Measurements from ENCODE around the gene DENND1A. TPM values are rescaled to one million over a fixed set of nuclear protein-coding genes. Genes with fewer than 3 reads are reported as not detected.

DENND1A gene
- total RNA-seq, 2 experiments from 2014 or later: 12.2 to 14.5 TPM

GRCh38 chr9:123883634-123884033 lies 46.3 kb downstream of the DENND1A start:
- Mint-ChIP-seq H3K27me3 (no peaks in the 10 kb centered on the region), H3K4me1 (peaks cover 14% of the 10 kb centered on the region), H3K4me3 (no peak overlapping the region), H3K9me3 (ENCODE audit: low read depth) (no peaks in the 10 kb centered on the region), H3K36me3 (peaks cover 2% of the 10 kb centered on the region), H3K27ac (no peak overlapping the region)
- DNase-seq (no peak), ATAC-seq (no peak)
- CTCF ChIA-PET: no interaction called here

- Mint-ChIP-seq H3K27me3 (no peaks in the 10 kb centered on the region), H3K9me3 (ENCODE audit: low read depth) (no peaks in the 10 kb centered on the region), H3K4me1 (peaks cover 14% of the 10 kb centered on the region), H3K36me3 (no peaks in the 10 kb centered on the region), H3K27ac (no peak overlapping the region), H3K4me3 (no peak overlapping the region)
- DNase-seq: no peak
- CTCF ChIA-PET: no interaction called here
- no peak for ATAC-seq
These were observed 48.3 kb downstream of the DENND1A start for GRCh38 chr9:123881604-123882003.

GRCh38 chr9:123880420-123880819 lies 49.5 kb downstream of the DENND1A start:
- CTCF ChIA-PET: no interaction called here
- ATAC-seq (no peak), DNase-seq (no peak)
- H3K4me1 Mint-ChIP-seq: peaks cover 14% of the 10 kb centered on the region
- H3K27ac Mint-ChIP-seq: no peak overlapping the region
- no peak overlapping the region for H3K4me3 Mint-ChIP-seq
- peaks cover 2% of the 10 kb centered on the region for H3K9me3 Mint-ChIP-seq (ENCODE audit: low read depth)
- no peaks in the 10 kb centered on the region for H3K27me3 Mint-ChIP-seq
- peaks cover 5% of the 10 kb centered on the region for H3K36me3 Mint-ChIP-seq

GRCh38 chr9:123876750-123877149 lies 53.2 kb downstream of the DENND1A start:
- Mint-ChIP-seq H3K27ac (no peak overlapping the region), H3K9me3 (ENCODE audit: low read depth) (peaks cover 2% of the 10 kb centered on the region)
- CTCF ChIA-PET: no interaction called here

GRCh38 chr9:123872710-123873109 lies 57.2 kb downstream of the DENND1A start:
- H3K36me3 Mint-ChIP-seq: peaks cover 10% of the 10 kb centered on the region
- H3K4me3 Mint-ChIP-seq: no peak overlapping the region
- H3K27me3 Mint-ChIP-seq: no peaks in the 10 kb centered on the region
- no peak for DNase-seq
- no peak overlapping the region for H3K27ac Mint-ChIP-seq
- no peak for ATAC-seq
- H3K4me1 Mint-ChIP-seq: peaks cover 18% of the 10 kb centered on the region
- CTCF ChIA-PET: no interaction called here
- H3K9me3 Mint-ChIP-seq (ENCODE audit: low read depth): peaks cover 2% of the 10 kb centered on the region

More at GRCh38 chr9:123876750-123877149, 53.2 kb downstream of the DENND1A start:
- H3K27me3 Mint-ChIP-seq: no peaks in the 10 kb centered on the region
- H3K4me1 Mint-ChIP-seq: peaks cover 5% of the 10 kb centered on the region
- DNase-seq (no peak), ATAC-seq (no peak)
- H3K36me3 Mint-ChIP-seq: peaks cover 8% of the 10 kb centered on the region
- H3K4me3 Mint-ChIP-seq: no peak overlapping the region

- DNase-seq (no peak), ATAC-seq (no peak)
- H3K27me3 Mint-ChIP-seq: no peaks in the 10 kb centered on the region
- H3K27ac Mint-ChIP-seq: no peak overlapping the region
- no peak overlapping the region for H3K4me3 Mint-ChIP-seq
- CTCF ChIA-PET: interaction anchor here (1.1 kb wide), 1 partner anchor 19 kb away, joined by 3 read pairs; no protein-coding TSS in a partner anchor
- peaks cover 27% of the 10 kb centered on the region for H3K4me1 Mint-ChIP-seq
- peaks cover 14% of the 10 kb centered on the region for H3K36me3 Mint-ChIP-seq
- peaks cover 2% of the 10 kb centered on the region for H3K9me3 Mint-ChIP-seq (ENCODE audit: low read depth)
These were observed 58.1 kb downstream of the DENND1A start for GRCh38 chr9:123871781-123872180.

GRCh38 chr9:123868002-123868401 lies 61.9 kb downstream of the DENND1A start:
- peak overlapping the region; percentile 20 for H3K27ac Mint-ChIP-seq
- ATAC-seq: no peak

GRCh38 chr9:123867034-123867433 lies 62.9 kb downstream of the DENND1A start:
- peaks cover 7% of the 10 kb centered on the region for H3K36me3 Mint-ChIP-seq
- DNase-seq: no peak
- no peaks in the 10 kb centered on the region for H3K9me3 Mint-ChIP-seq (ENCODE audit: low read depth)
- H3K27ac Mint-ChIP-seq: peak overlapping the region; percentile 68
- no peak for ATAC-seq
- CTCF ChIA-PET: no interaction called here
- no peaks in the 10 kb centered on the region for H3K27me3 Mint-ChIP-seq
- H3K4me3 Mint-ChIP-seq: no peak overlapping the region
- H3K4me1 Mint-ChIP-seq: peaks cover 38% of the 10 kb centered on the region

More at GRCh38 chr9:123868002-123868401, 61.9 kb downstream of the DENND1A start:
- Mint-ChIP-seq H3K9me3 (ENCODE audit: low read depth) (no peaks in the 10 kb centered on the region), H3K4me1 (peaks cover 38% of the 10 kb centered on the region), H3K36me3 (peaks cover 7% of the 10 kb centered on the region), H3K4me3 (peak overlapping the region; percentile 40), H3K27me3 (no peaks in the 10 kb centered on the region)
- CTCF ChIA-PET: no interaction called here
- DNase-seq: no peak

- Mint-ChIP-seq H3K27me3 (no peaks in the 10 kb centered on the region), H3K4me1 (peaks cover 38% of the 10 kb centered on the region), H3K36me3 (peaks cover 7% of the 10 kb centered on the region), H3K4me3 (no peak overlapping the region), H3K27ac (peak overlapping the region; percentile 43), H3K9me3 (ENCODE audit: low read depth) (no peaks in the 10 kb centered on the region)
- ATAC-seq (peak; percentile 53), DNase-seq (no peak)
- CTCF ChIA-PET: no interaction called here
These were observed 63.4 kb downstream of the DENND1A start for GRCh38 chr9:123866497-123866896.

- Mint-ChIP-seq H3K9me3 (ENCODE audit: low read depth) (no peaks in the 10 kb centered on the region), H3K4me1 (peaks cover 32% of the 10 kb centered on the region), H3K27me3 (no peaks in the 10 kb centered on the region), H3K4me3 (no peak overlapping the region), H3K36me3 (peaks cover 7% of the 10 kb centered on the region), H3K27ac (no peak overlapping the region)
- ATAC-seq (no peak), DNase-seq (no peak)
- CTCF ChIA-PET: no interaction called here
These were observed 64.5 kb downstream of the DENND1A start for GRCh38 chr9:123865226-123866000.

GRCh38 chr9:123864251-123864650 lies 65.7 kb downstream of the DENND1A start:
- Mint-ChIP-seq H3K9me3 (ENCODE audit: low read depth) (no peaks in the 10 kb centered on the region), H3K27ac (no peak overlapping the region), H3K4me3 (no peak overlapping the region), H3K36me3 (peaks cover 5% of the 10 kb centered on the region), H3K4me1 (peaks cover 29% of the 10 kb centered on the region), H3K27me3 (no peaks in the 10 kb centered on the region)
- DNase-seq (no peak), ATAC-seq (no peak)
- CTCF ChIA-PET: no interaction called here

GRCh38 chr9:123863164-123863855 lies 66.6 kb downstream of the DENND1A start:
- Mint-ChIP-seq H3K27me3 (no peaks in the 10 kb centered on the region), H3K9me3 (ENCODE audit: low read depth) (no peaks in the 10 kb centered on the region), H3K27ac (no peak overlapping the region), H3K4me1 (peaks cover 26% of the 10 kb centered on the region), H3K4me3 (no peak overlapping the region), H3K36me3 (peaks cover 5% of the 10 kb centered on the region)
- CTCF ChIA-PET: no interaction called here
- DNase-seq (no peak), ATAC-seq (no peak)

GRCh38 chr9:123861756-123862120 lies 68.2 kb downstream of the DENND1A start:
- H3K4me3 Mint-ChIP-seq: no peak overlapping the region
- no peak overlapping the region for H3K27ac Mint-ChIP-seq
- DNase-seq (no peak), ATAC-seq (no peak)
- H3K9me3 Mint-ChIP-seq (ENCODE audit: low read depth): no peaks in the 10 kb centered on the region
- CTCF ChIA-PET: interaction anchor here (1.8 kb wide), 1 partner anchor 9 kb away, joined by 4 read pairs; no protein-coding TSS in a partner anchor
- H3K36me3 Mint-ChIP-seq: no peaks in the 10 kb centered on the region
- H3K27me3 Mint-ChIP-seq: no peaks in the 10 kb centered on the region
- H3K4me1 Mint-ChIP-seq: peaks cover 11% of the 10 kb centered on the region
